ENCODE data around the gene MAD2L1. TPM values are rescaled to one million over a fixed set of nuclear protein-coding genes. Genes with fewer than 3 reads are reported as not detected.

Gene MAD2L1
- total and polyA plus RNA-seq, 2 of the 4 experiments (the other 2 are of a cell fraction) = 13.6 to 15.2 TPM

- peak; percentile 89 for TF ChIP-seq CEBPB (IDR thresholded peaks at IDR 0.05; ENCODE audit: low read depth, low read length)
- TF ChIP-seq MXI1 (IDR thresholded peaks at IDR 0.05; ENCODE audit: borderline replicate concordance, low read depth, low read length) = no peak
- no peak for TF ChIP-seq FOS (IDR thresholded peaks at IDR 0.05; ENCODE audit: low read depth, low read length)
- no peak for TF ChIP-seq ELK1 (IDR thresholded peaks at IDR 0.05; ENCODE audit: borderline replicate concordance, low read depth, low read length)
- no peak for TF ChIP-seq POLR2A (IDR thresholded peaks at IDR 0.05; ENCODE audit: low read depth, low read length)
- TF ChIP-seq, protein P1, sequence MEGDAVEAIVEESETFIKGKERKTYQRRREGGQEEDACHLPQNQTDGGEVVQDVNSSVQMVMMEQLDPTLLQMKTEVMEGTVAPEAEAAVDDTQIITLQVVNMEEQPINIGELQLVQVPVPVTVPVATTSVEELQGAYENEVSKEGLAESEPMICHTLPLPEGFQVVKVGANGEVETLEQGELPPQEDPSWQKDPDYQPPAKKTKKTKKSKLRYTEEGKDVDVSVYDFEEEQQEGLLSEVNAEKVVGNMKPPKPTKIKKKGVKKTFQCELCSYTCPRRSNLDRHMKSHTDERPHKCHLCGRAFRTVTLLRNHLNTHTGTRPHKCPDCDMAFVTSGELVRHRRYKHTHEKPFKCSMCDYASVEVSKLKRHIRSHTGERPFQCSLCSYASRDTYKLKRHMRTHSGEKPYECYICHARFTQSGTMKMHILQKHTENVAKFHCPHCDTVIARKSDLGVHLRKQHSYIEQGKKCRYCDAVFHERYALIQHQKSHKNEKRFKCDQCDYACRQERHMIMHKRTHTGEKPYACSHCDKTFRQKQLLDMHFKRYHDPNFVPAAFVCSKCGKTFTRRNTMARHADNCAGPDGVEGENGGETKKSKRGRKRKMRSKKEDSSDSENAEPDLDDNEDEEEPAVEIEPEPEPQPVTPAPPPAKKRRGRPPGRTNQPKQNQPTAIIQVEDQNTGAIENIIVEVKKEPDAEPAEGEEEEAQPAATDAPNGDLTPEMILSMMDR (conservative IDR thresholded peaks at IDR 0.05; ENCODE audit: low read depth, low read length) = no peak
- TF ChIP-seq SMC3 (IDR thresholded peaks at IDR 0.05; ENCODE audit: low read depth, low read length) = no peak
- TF ChIP-seq RCOR1 (IDR thresholded peaks at IDR 0.05; ENCODE audit: insufficient replicate concordance, low read length) = no peak
- WGBS, 2 experiments (ENCODE audit: extremely low coverage in 2 of 2, insufficient read length in 1 of 2) = no CpG with 5 or more reads among the region's 6 CpGs
These were observed 48.5 kb downstream of the MAD2L1 start for GRCh38 chr4:120017939-120018692.

More at GRCh38 chr4:120017939-120018692, 48.5 kb downstream of the MAD2L1 start:
- dilution Hi-C loops (cut with HindIII; ENCODE audit: low sequenced_read_pairs, unreplicated experiment) = no loop called here
- ChIA-PET CTCF (interaction anchor here (0.6 kb wide), 1 partner anchor 353 kb away, joined by 3 read pairs; no protein-coding TSS in a partner anchor), POLR2A (ENCODE audit: unreplicated experiment) (no interaction called here)
- H3K14ac ChIP-seq (replicated peaks; ENCODE audit: low read depth, low read length) = no peak overlapping the region
- no peak overlapping the region for H3K9ac ChIP-seq (ENCODE audit: low read depth, low read length)
- no peak overlapping the region for H3K23ac ChIP-seq (ENCODE audit: low read depth, low read length)
- H3K4ac ChIP-seq (ENCODE audit: low read depth, low read length) = no peak overlapping the region
- no peak overlapping the region for H2BK120ac ChIP-seq (ENCODE audit: low read depth, low read length)
- H2AFZ ChIP-seq (replicated peaks; ENCODE audit: low read length, poor library complexity) = no peak overlapping the region
- peaks cover 2% of the 10 kb centered on the region; the same call in 1 of the 2 replicates for H3K4me1 ChIP-seq (ENCODE audit: control insufficient read depth, insufficient read depth, low read length)
- no peak overlapping the region for H2BK15ac ChIP-seq (ENCODE audit: low read depth, low read length)
- no peak overlapping the region for H3K4me2 ChIP-seq (ENCODE audit: low read depth, low read length)
- no peak for ATAC-seq (ENCODE audit: low read depth)
- no peak overlapping the region for H4K91ac ChIP-seq (ENCODE audit: insufficient read depth, low read depth, low read length)
- H4K8ac ChIP-seq (ENCODE audit: low read depth in 2 of 2, low read length in 2 of 2) = no peak overlapping the region
- no peak overlapping the region for H2AK9ac ChIP-seq (replicated peaks; ENCODE audit: low read depth, low read length, poor library complexity)
- BruUV-seq (replicated peaks) = no TSS peak
- in situ Hi-C loops (cut with MboI; ENCODE audit: low sequenced_read_pairs) = no loop called here
- H3K79me1 ChIP-seq (ENCODE audit: low read depth in 1 of 2, low read length in 2 of 2) = no peaks in the 10 kb centered on the region
- no peak for DNase-seq
- no peak overlapping the region for H2AK5ac ChIP-seq (ENCODE audit: low read depth, low read length)
- H3K9me1 ChIP-seq (ENCODE audit: insufficient read depth, low read length) = no peaks in the 10 kb centered on the region
- H3K9me3 ChIP-seq (ENCODE audit: control insufficient read depth, insufficient read depth, low read length) = no peaks in the 10 kb centered on the region
- H3K27ac ChIP-seq (ENCODE audit: insufficient read depth, low read length) = no peak overlapping the region
- H3K27me3 ChIP-seq (ENCODE audit: control insufficient read depth, insufficient read depth, low read length) = no peaks in the 10 kb centered on the region
- H4K20me1 ChIP-seq (ENCODE audit: insufficient read depth, low read length) = no peaks in the 10 kb centered on the region
- H2BK20ac ChIP-seq (ENCODE audit: low read depth, low read length) = no peak overlapping the region
- no peak overlapping the region for H2BK5ac ChIP-seq (ENCODE audit: low read depth, low read length, poor library complexity, severe bottlenecking)
- no peaks in the 10 kb centered on the region for H3K36me3 ChIP-seq (ENCODE audit: control insufficient read depth, insufficient read depth, low read length)
- H3K4me3 ChIP-seq (ENCODE audit: insufficient read depth, low read depth, low read length) = no peak overlapping the region
- H3K18ac ChIP-seq (ENCODE audit: low read depth, low read length) = no peak overlapping the region
- H3K56ac ChIP-seq (ENCODE audit: extremely low read depth, insufficient read depth, low read length) = no peak overlapping the region
- H4K5ac ChIP-seq (ENCODE audit: low read depth, low read length) = no peak overlapping the region
- intact Hi-C loops (cut with micrococcal nuclease) = no loop called here

All from IMR-90 (cell line).